Measurements from ENCODE around the gene SEPTIN5.

SEPTIN5 gene

DNA sequence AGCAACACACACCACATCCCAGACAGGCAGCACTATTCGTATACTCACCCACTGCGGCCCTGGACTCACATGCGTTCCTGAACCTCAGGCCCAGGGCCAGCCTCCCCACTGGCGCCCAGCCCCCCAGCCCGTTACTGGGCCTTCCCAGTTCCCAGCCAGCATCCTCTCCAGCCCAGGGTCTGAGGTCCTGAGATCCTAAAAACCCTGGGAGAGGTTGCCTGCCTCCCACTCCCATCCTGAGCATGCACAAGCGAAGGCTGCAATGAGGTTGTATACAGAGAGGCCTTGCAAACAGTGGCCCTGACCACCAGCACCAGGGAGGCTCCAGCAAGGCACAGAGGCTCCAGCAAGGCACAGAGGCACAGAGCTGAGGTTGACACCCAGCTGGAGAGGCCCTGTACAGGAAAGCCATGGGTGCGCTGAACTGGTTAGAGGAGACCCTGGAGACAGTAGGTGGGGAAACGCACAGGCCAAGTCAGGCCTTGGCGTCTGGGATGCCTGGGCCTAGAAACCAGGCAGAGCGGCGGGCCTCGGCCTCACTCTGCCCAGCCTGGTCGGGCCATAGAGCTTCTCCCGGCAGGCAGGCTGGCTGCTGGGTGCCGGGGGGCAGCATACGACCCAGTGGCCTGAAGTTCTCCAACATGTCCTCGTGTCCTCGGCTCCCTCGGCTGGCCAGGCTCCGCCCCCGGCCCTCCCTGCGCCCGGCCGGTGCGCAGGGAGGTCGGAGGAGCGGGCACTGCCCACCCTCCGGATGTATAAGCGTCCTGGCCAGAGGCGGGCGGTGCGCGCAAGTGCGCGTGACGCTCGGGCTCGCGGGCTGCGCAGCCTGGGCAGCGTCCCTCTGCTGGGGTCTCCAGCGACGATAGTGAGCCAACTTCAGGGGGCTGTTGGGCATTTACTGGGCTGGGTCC lies 43.9 kb downstream of the SEPTIN5 start:
- Histone ChIP-seq H3K4me1 (ENCODE audit: control insufficient read depth, insufficient read depth, low read length) (peaks cover 3% of the 10 kb centered on the region), H3K4me3 (ENCODE audit: low read length) (no peak overlapping the region), H3K36me3 (ENCODE audit: control insufficient read depth, insufficient read depth, low read length, severe bottlenecking) (no peaks in the 10 kb centered on the region), H3K27me3 (replicated peaks; ENCODE audit: control insufficient read depth, insufficient read depth, low read length) (peaks cover 41% of the 10 kb centered on the region), H3K9ac (ENCODE audit: low read length) (no peak overlapping the region), H3K9me3 (ENCODE audit: control insufficient read depth, low read length) (no peaks in the 10 kb centered on the region)
- no peak for DNase-seq (ENCODE audit: low read depth)

DNA sequence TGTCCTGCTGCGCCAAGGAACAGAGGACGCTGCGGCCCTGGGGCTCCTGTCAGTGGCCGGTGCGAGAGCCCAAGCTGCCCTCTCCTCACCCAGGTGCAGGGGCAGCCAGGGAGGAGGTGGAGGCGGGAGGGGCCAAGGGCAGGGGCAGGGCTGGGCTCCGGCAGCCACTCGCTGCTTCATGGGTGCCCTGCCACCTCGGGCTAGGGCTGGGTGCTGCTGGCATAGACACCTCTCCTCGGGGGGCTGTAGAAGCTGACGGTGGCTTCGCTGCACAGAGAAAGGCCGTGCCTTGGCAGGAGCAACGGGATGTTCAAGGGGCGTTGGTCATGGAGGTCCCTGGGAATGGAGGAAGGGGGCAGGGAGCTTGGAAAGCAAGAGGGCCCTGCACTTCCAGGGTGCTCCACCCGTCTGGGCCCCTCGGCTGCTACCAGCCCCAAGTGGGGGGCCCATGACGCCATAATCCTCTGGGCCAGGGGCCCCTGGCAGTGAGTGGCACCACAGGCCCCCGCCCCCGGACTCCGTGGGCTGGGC lies 44.7 kb downstream of the SEPTIN5 start:
- Histone ChIP-seq H3K9ac (ENCODE audit: low read length) (no peak overlapping the region), H3K4me3 (ENCODE audit: low read length) (no peak overlapping the region), H3K9me3 (ENCODE audit: control insufficient read depth, low read length) (no peaks in the 10 kb centered on the region), H3K36me3 (ENCODE audit: control insufficient read depth, insufficient read depth, low read length, severe bottlenecking) (no peaks in the 10 kb centered on the region), H3K4me1 (ENCODE audit: control insufficient read depth, insufficient read depth, low read length) (peaks cover 3% of the 10 kb centered on the region), H3K27me3 (replicated peaks; ENCODE audit: control insufficient read depth, insufficient read depth, low read length) (peaks cover 40% of the 10 kb centered on the region)
- DNase-seq (ENCODE audit: low read depth) = no peak

DNA sequence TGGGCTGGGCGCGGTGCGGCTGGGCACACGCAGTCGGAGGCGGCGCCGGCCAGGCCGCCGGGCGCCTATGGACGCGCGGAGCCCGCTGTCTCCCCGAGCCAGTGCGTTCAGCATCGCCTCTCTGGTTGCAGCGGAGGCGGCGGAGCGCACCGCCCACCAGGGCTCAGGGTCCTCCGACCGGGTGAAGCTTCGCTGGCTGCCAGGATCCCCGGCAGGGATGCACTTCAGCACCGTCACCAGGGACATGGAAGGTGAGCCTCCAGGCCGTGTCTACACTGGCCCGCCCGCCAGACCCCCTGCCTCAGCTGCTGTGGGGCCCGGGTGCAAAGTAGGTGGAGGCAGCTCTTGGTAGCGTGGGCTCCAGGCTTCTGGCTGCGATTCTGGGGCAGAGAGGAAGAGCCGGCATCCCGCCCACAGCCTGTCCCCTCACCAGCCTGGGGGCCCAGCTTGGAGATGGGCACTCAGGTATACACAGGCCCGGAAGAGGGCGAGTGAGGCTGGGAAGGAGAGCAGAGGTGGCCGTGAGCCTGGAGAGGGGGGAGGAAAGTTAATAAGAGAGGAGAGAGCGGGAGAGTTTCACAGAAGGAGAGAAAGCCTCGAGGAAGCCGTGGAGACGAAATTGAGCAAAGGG lies 45.2 kb downstream of the SEPTIN5 start:
- Histone ChIP-seq H3K4me1 (ENCODE audit: control insufficient read depth, insufficient read depth, low read length) (peaks cover 3% of the 10 kb centered on the region), H3K27me3 (replicated peaks; ENCODE audit: control insufficient read depth, insufficient read depth, low read length) (peaks cover 38% of the 10 kb centered on the region), H3K4me3 (ENCODE audit: low read length) (no peak overlapping the region), H3K36me3 (ENCODE audit: control insufficient read depth, insufficient read depth, low read length, severe bottlenecking) (no peaks in the 10 kb centered on the region), H3K9me3 (ENCODE audit: control insufficient read depth, low read length) (no peaks in the 10 kb centered on the region), H3K9ac (ENCODE audit: low read length) (no peak overlapping the region)
- no peak for DNase-seq (ENCODE audit: low read depth)

DNA sequence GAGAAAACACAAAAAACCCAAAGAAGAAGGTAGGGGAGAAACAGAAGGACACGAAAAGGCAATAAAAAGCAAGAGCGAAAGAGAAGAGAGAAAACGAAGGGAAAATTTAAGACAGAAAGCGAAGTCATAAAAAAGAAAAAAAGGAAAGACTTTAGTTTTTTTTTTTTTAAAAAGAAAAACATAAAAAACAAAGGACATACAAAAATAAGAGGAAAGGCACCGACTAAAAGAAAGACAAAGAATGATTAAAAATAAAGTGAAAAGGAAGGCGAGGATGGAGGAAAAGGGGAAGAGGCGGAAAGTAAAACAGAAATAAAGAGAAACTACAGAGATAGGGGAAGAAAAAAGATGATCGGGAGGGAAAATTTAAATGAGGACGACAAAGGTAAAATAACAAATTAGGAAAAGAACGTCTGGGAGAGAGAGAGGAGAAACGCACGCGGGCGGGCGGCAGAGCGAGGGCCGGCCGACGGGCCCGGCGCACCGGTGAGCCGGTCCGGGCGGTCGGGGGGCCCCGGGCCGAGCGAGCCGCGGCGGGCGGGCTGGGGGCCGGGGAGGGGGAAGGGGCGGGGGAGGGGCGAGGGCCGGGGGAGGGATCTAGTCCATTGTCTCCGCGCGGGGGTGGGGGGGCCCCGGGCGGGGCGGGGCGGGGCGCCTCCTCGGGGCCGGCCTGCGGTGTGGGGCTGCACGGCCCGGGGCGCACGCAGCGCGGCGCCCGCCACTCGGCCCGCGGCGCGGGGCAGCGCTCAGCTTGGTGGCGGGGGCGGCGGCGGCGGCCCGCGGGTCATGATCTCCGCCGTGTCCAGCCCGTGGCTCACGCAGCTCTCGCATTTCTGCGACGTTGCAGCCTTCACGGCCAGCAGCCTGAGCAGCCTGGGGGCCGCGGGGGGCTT lies 46.0 kb downstream of the SEPTIN5 start, which contains the start of gene TBX1:
Gene TBX1 (plus strand): TSS at position 721 of the 893 bp plus-strand sequence. CDS start 66 bp downstream, at position 787.
- no peaks in the 10 kb centered on the region for H3K36me3 ChIP-seq (ENCODE audit: control insufficient read depth, insufficient read depth, low read length, severe bottlenecking)
- H3K27me3 ChIP-seq (replicated peaks; ENCODE audit: control insufficient read depth, insufficient read depth, low read length) = peaks cover 34% of the 10 kb centered on the region
- peak within 1 kb of the TSS; percentile 45 for H3K9ac ChIP-seq (ENCODE audit: low read length)
- peak within 1 kb of the TSS; percentile 47 for H3K4me3 ChIP-seq (ENCODE audit: low read length)
- peaks cover 3% of the 10 kb centered on the region for H3K4me1 ChIP-seq (ENCODE audit: control insufficient read depth, insufficient read depth, low read length)
- DNase-seq (ENCODE audit: low read depth) = peak; percentile 47
- H3K9me3 ChIP-seq (ENCODE audit: control insufficient read depth, low read length) = no peaks in the 10 kb centered on the region

DNA sequence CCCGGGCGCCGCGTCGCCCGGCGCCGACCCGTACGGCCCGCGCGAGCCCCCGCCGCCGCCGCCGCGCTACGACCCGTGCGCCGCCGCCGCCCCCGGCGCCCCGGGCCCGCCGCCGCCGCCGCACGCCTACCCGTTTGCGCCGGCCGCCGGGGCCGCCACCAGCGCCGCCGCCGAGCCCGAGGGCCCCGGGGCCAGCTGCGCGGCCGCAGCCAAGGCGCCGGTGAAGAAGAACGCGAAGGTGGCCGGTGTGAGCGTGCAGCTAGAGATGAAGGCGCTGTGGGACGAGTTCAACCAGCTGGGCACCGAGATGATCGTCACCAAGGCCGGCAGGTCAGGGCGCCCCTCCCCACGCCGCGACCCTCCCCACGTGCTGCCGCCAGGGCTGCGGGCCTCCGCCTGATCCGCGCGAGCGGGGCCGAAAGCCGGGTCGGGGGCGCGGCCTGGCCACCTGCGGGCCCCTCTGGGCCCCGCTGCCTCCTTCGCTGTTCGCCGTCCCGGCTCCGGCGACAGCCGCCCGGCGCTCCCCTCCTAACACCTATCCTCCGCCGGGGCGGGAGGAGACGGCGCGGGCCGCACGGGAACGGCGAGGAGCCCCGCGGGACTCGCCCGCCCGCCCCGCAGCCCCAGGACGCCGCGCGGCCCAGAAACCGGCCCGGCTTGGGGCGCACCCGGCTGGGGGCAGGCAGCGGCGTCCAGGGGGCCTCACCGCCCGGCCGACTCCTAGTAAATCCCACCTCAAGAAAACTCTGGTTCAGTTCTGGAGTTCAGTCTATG lies 46.8 kb downstream of the SEPTIN5 start:
- H3K4me3 ChIP-seq (ENCODE audit: low read length) = peak overlapping the region; percentile 47
- no peaks in the 10 kb centered on the region for H3K9me3 ChIP-seq (ENCODE audit: control insufficient read depth, low read length)

DNA sequence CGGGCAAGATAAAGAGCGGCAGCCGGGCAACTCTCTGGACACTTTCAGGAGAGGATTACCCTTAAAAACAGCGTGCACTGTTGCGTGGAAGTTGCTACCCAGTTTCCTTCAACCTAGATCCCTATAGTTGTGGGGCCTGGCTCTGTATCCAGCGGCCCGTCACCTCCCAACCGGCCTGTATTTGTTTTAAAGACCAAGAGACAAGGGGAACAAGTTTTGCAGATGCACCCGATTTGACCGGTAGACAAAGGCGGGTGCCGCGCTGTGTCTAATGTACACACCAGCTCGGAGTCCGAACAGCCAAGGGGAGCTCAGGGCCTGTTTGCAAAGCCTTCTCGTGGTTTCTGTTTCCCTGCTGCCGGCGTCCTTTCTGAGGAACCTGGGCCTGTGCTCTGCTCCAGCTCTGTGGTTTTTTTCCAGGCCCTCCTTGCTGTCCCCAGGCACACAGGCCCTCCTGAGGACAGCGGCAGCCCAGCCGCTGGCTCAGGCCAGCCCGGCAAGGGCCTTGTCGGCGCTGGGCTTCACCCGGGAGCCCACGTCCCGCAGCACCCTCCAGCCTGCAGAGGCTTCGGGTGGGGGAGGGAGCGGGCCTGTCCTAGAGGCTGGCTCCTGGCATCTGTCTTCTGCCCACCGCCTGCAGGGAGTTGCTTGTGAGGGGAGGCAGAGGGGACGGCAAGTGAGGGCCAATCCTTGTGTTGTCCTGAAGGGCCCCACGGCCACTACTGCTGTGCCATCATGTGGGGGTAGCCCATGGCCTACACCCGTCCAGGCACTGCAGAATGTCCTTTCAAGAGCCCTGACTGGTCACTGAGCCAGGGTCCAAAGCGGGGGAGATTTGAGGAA lies 47.6 kb downstream of the SEPTIN5 start:
- DNase-seq (ENCODE audit: low read depth) = no peak
- H3K4me3 ChIP-seq (ENCODE audit: low read length) = peak overlapping the region; percentile 47
- no peaks in the 10 kb centered on the region for H3K9me3 ChIP-seq (ENCODE audit: control insufficient read depth, low read length)

More for the DNA sequence above, 46.8 kb downstream of the SEPTIN5 start:
- peaks cover 31% of the 10 kb centered on the region for H3K27me3 ChIP-seq (replicated peaks; ENCODE audit: control insufficient read depth, insufficient read depth, low read length)
- H3K36me3 ChIP-seq (ENCODE audit: control insufficient read depth, insufficient read depth, low read length, severe bottlenecking) = no peaks in the 10 kb centered on the region
- DNase-seq (ENCODE audit: low read depth) = peak; percentile 50
- H3K4me1 ChIP-seq (ENCODE audit: control insufficient read depth, insufficient read depth, low read length) = peaks cover 3% of the 10 kb centered on the region
- peak overlapping the region; percentile 45 for H3K9ac ChIP-seq (ENCODE audit: low read length)

DNA sequence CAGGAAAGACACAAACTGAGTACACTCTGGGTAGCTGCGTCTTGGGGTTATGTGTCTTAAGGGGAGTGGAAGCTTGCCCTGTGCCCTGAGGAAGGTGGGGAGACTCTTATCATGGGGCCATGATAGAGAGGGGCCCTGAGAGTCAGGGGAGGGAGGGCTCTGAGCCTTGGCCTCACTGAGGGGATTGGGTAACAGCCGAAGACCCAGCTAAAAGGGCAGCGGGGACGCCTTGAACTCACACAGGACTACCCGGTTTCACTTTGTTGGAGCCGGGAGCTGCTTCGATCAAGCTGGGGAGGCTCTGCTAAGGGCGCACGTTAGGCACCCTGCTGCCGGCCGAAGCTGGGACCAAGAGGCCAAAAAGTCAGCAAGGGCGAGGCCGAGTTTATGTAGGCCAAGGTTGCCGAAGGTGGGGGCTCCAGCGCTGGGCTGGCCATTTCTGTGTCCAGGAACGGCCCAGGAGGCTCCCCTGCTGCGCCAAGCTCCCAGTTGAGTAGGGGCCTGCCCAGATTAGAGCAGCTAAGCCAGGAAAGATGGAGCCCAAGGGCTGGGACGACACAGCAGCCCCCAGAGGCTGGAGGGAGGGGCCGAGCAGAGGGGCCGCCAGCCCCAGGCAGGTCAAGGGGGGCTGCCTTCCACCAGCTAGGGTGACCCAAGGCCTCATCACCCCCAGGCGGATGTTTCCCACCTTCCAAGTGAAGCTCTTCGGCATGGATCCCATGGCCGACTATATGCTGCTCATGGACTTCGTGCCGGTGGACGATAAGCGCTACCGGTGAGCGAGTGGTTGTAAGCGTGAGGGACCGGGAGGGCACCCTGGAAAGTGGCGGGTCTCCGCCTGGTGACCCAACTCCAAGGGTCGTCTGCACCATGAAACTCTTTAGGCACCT lies 48.5 kb downstream of the SEPTIN5 start:
- Histone ChIP-seq H3K9ac (ENCODE audit: low read length) (no peak overlapping the region), H3K9me3 (ENCODE audit: control insufficient read depth, low read length) (no peaks in the 10 kb centered on the region), H3K27me3 (replicated peaks; ENCODE audit: control insufficient read depth, insufficient read depth, low read length) (peaks cover 31% of the 10 kb centered on the region), H3K4me3 (ENCODE audit: low read length) (peak overlapping the region; percentile 47), H3K36me3 (ENCODE audit: control insufficient read depth, insufficient read depth, low read length, severe bottlenecking) (no peaks in the 10 kb centered on the region), H3K4me1 (ENCODE audit: control insufficient read depth, insufficient read depth, low read length) (peaks cover 3% of the 10 kb centered on the region)
- no peak for DNase-seq (ENCODE audit: low read depth)

More for the DNA sequence above, 47.6 kb downstream of the SEPTIN5 start:
- Histone ChIP-seq H3K27me3 (replicated peaks; ENCODE audit: control insufficient read depth, insufficient read depth, low read length) (peaks cover 27% of the 10 kb centered on the region), H3K36me3 (ENCODE audit: control insufficient read depth, insufficient read depth, low read length, severe bottlenecking) (no peaks in the 10 kb centered on the region), H3K4me1 (ENCODE audit: control insufficient read depth, insufficient read depth, low read length) (peaks cover 3% of the 10 kb centered on the region), H3K9ac (ENCODE audit: low read length) (peak overlapping the region; percentile 45)

DNA sequence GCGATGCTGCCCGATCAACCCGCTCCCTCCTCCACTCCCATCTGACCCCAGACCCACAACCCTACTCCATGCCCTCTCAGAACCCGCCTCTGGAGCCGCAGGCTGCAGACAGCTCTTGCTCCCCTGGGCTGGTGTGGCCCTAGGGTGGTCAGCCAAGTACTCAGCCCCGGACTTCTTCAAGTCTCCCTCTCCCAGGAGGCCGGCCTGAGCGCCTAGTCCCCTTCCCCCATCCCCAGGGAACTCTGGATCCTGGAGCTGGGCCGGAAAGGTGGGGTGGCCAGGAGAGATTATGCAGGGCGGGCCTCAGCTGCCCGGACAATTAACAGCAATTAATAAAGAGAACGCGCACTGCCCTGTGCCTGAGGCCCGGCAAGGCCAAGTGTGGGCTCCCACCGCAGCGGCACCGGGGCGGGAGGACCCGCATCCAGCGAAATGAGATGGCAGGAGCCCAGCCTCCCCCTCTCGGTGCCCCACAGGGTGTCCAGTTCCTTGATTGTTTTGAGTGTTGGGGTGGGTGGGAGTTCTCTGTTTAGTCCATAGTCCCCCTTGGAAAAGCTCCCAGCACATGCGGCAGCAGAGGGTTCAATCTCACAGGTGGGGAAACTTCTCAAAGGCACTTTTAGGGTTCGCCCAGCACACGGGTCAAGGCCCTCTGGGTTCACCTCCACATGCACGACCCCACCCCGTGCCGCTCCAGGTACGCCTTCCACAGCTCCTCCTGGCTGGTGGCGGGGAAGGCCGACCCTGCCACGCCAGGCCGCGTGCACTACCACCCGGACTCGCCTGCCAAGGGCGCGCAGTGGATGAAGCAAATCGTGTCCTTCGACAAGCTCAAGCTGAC lies 49.4 kb downstream of the SEPTIN5 start:
- no peak overlapping the region for H3K4me3 ChIP-seq (ENCODE audit: low read length)
- no peak for DNase-seq (ENCODE audit: low read depth)
- no peak overlapping the region for H3K9ac ChIP-seq (ENCODE audit: low read length)
- peaks cover 40% of the 10 kb centered on the region for H3K27me3 ChIP-seq (replicated peaks; ENCODE audit: control insufficient read depth, insufficient read depth, low read length)
- H3K9me3 ChIP-seq (ENCODE audit: control insufficient read depth, low read length) = no peaks in the 10 kb centered on the region
- H3K36me3 ChIP-seq (ENCODE audit: control insufficient read depth, insufficient read depth, low read length, severe bottlenecking) = no peaks in the 10 kb centered on the region
- H3K4me1 ChIP-seq (ENCODE audit: control insufficient read depth, insufficient read depth, low read length) = peaks cover 3% of the 10 kb centered on the region

DNA sequence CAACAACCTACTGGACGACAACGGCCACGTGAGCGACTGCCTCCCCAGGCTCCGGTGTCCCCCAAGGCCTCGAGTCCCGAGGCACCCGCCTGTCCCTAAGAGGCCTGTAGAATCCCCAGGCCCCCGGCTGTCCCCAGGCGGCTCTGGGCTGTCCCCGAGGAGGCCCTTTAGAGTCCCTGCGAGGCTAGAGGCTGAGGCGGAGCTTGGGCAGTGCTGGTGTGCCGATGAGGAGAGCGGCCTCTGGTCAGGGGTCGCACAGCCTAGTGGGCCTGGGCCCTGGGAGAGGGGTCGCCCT lies 49.9 kb downstream of the SEPTIN5 start:
- Histone ChIP-seq H3K36me3 (ENCODE audit: control insufficient read depth, insufficient read depth, low read length, severe bottlenecking) (no peaks in the 10 kb centered on the region), H3K4me1 (ENCODE audit: control insufficient read depth, insufficient read depth, low read length) (peaks cover 3% of the 10 kb centered on the region), H3K9ac (ENCODE audit: low read length) (no peak overlapping the region), H3K4me3 (ENCODE audit: low read length) (no peak overlapping the region), H3K27me3 (replicated peaks; ENCODE audit: control insufficient read depth, insufficient read depth, low read length) (peaks cover 45% of the 10 kb centered on the region), H3K9me3 (ENCODE audit: control insufficient read depth, low read length) (no peaks in the 10 kb centered on the region)
- no peak for DNase-seq (ENCODE audit: low read depth)
